ENCODE measurements around the gene DNAJC15.

DNA sequence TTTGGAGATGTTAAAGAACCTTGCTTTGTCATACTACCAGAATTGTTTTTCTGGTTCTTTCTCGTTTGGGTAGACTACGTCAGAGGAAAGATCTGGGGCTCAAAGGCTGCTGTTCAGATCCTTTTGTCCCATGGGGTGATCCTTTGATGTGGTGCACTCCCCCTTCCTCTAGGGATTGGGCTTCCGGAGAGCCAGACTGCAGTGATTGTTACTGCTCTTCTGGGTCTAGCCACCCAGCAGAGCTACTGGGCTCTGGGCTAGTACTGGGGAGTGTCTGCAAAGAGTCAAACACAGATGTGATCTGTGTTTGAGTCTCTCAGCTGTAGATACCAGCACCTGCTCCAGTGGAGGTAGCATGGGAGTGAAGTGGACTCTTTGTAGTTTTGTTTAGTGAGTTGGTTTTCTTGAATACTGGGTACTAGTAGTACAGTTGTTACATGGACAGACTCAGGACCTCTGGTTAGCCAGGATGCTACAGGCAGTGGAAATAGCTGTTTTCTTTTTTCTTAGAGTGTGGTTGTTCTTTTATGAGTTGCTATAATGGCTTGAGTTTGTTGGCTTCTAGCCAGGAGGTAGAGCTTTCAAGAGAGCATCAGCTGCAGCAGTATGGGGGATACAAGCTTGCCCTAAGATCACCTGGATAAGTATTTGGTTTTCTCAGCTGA, 34.4 kb downstream of the DNAJC15 start:
- TF ChIP-seq, protein P1, sequence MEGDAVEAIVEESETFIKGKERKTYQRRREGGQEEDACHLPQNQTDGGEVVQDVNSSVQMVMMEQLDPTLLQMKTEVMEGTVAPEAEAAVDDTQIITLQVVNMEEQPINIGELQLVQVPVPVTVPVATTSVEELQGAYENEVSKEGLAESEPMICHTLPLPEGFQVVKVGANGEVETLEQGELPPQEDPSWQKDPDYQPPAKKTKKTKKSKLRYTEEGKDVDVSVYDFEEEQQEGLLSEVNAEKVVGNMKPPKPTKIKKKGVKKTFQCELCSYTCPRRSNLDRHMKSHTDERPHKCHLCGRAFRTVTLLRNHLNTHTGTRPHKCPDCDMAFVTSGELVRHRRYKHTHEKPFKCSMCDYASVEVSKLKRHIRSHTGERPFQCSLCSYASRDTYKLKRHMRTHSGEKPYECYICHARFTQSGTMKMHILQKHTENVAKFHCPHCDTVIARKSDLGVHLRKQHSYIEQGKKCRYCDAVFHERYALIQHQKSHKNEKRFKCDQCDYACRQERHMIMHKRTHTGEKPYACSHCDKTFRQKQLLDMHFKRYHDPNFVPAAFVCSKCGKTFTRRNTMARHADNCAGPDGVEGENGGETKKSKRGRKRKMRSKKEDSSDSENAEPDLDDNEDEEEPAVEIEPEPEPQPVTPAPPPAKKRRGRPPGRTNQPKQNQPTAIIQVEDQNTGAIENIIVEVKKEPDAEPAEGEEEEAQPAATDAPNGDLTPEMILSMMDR (conservative IDR thresholded peaks at IDR 0.05; ENCODE audit: low read length): no peak
- no peak for TF ChIP-seq EZH2phosphoT487 (IDR thresholded peaks at IDR 0.05; ENCODE audit: borderline replicate concordance)

Data from Loucy (cell line).